ENCODE measurements around the gene PAQR6.
A peak's percentile ranks its signal among the peaks of the same experiment; 100 is the strongest.
"Not testable (repeated sequence)": the region's sequence is repeated elsewhere in the genome, so short reads cannot be mapped to it uniquely, and the experiment has no call there.

PAQR6 gene

GRCh38 chr1:156229809-156230472 is 17.9 kb downstream of the PAQR6 start:
- no peak for DNase-seq

- no peak for DNase-seq
Observed at GRCh38 chr1:156228501-156228900, 19.4 kb downstream of the PAQR6 start.

GRCh38 chr1:156226782-156227181 is 21.1 kb downstream of the PAQR6 start:
- DNase-seq = no peak

- DNase-seq = no peak
Observed at GRCh38 chr1:156226116-156226538, 21.7 kb downstream of the PAQR6 start.

- DNase-seq = no peak
Observed at GRCh38 chr1:156225677-156226014, 22.2 kb downstream of the PAQR6 start.

GRCh38 chr1:156221986-156222692 is 25.7 kb downstream of the PAQR6 start:
- DNase-seq = no peak

- no peak for DNase-seq
Observed at GRCh38 chr1:156220226-156220625, 27.6 kb downstream of the PAQR6 start.

GRCh38 chr1:156217871-156218270 is 30.0 kb downstream of the PAQR6 start:
- peak; percentile 3 for DNase-seq

- not testable (repeated sequence) for DNase-seq
Observed at GRCh38 chr1:156216361-156217086, 31.3 kb downstream of the PAQR6 start.

GRCh38 chr1:156214024-156214748 is 33.7 kb downstream of the PAQR6 start:
- DNase-seq = no peak

GRCh38 chr1:156213644-156213966 is 34.3 kb downstream of the PAQR6 start:
- no peak for DNase-seq

GRCh38 chr1:156212833-156213643 is 34.8 kb downstream of the PAQR6 start, which contains the start of gene PMF1:
Gene PMF1, plus strand, starts transcription at chr1:156213007. Its CDS starts 9 bp downstream, at chr1:156213016.
- peak; percentile 97 for DNase-seq

GRCh38 chr1:156212130-156212529 is 35.7 kb downstream of the PAQR6 start:
- no peak for DNase-seq

- no peak for DNase-seq
Observed at GRCh38 chr1:156211243-156211642, 36.6 kb downstream of the PAQR6 start.

GRCh38 chr1:156204686-156205085 is 43.2 kb downstream of the PAQR6 start:
- no peak for DNase-seq

GRCh38 chr1:156203331-156203730 is 44.5 kb downstream of the PAQR6 start:
- no peak for DNase-seq

- DNase-seq = no peak
Observed at GRCh38 chr1:156200044-156200443, 47.8 kb downstream of the PAQR6 start.

- no peak for DNase-seq
Observed at GRCh38 chr1:156198831-156199349, 49.0 kb downstream of the PAQR6 start.

- no peak for DNase-seq
Observed at GRCh38 chr1:156196445-156196844, 51.4 kb downstream of the PAQR6 start.

- DNase-seq = no peak
Observed at GRCh38 chr1:156195853-156196252, 52.0 kb downstream of the PAQR6 start.

- DNase-seq = peak; percentile 27
Observed at GRCh38 chr1:156194300-156194652, 53.6 kb downstream of the PAQR6 start.

Measured in NCI-H2171 treated with DMSO at 0.1 percent for 48 hours (cell line).